Measurements from ENCODE around the gene GMNC.

The GMNC gene

GRCh38 chr3:190853464-190853863, 9.0 kb downstream of the GMNC start:
- no peak overlapping the region for H3K4me3 ChIP-seq (ENCODE audit: low read length)
- peak; percentile 61 for DNase-seq (ENCODE audit: low read depth)
- TF ChIP-seq CTCF (IDR thresholded peaks at IDR 0.05; ENCODE audit: insufficient read depth, low read depth, low read length, missing control alignments), result no peak

GRCh38 chr3:190849607-190850006, 12.9 kb downstream of the GMNC start:
- DNase-seq (ENCODE audit: low read depth), result peak; percentile 17
- no peak for TF ChIP-seq CTCF (IDR thresholded peaks at IDR 0.05; ENCODE audit: insufficient read depth, low read depth, low read length, missing control alignments)
- no peak overlapping the region for H3K4me3 ChIP-seq (ENCODE audit: low read length)

GRCh38 chr3:190848870-190849269, 13.6 kb downstream of the GMNC start:
- H3K4me3 ChIP-seq (ENCODE audit: low read length), result no peak overlapping the region
- peak; percentile 47 for DNase-seq (ENCODE audit: low read depth)
- TF ChIP-seq CTCF (IDR thresholded peaks at IDR 0.05; ENCODE audit: insufficient read depth, low read depth, low read length, missing control alignments), result no peak

DNA sequence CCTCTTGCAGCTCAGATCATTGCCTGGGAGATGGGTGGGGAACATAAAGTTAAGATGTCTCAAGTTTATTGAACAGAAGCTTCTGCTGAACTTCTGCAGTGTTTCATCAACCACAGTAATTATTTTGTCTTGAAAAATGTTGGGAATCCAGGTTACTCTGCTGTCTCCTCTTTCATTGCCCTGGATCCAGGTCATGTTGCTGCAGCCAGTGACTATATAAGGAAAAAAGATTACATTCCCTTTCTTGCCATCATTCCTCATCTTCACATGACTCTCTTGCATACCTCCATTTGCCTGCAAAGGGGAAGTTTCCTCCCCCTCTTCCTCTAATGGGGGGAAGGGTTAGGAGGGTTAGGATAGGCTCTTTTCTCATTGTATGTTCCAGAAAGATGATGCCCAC, 15.1 kb downstream of the GMNC start:
- DNase-seq (ENCODE audit: low read depth), result no peak
- no peak for TF ChIP-seq CTCF (IDR thresholded peaks at IDR 0.05; ENCODE audit: insufficient read depth, low read depth, low read length, missing control alignments)
- no peak overlapping the region for H3K4me3 ChIP-seq (ENCODE audit: low read length)

- TF ChIP-seq CTCF (IDR thresholded peaks at IDR 0.05; ENCODE audit: insufficient read depth, low read depth, low read length, missing control alignments), result no peak
- DNase-seq (ENCODE audit: low read depth), result peak; percentile 39
- H3K4me3 ChIP-seq (ENCODE audit: low read length), result no peak overlapping the region
These were observed 22.3 kb downstream of the GMNC start for GRCh38 chr3:190840146-190840545.

- H3K4me3 ChIP-seq (ENCODE audit: low read length), result no peak overlapping the region
- DNase-seq (ENCODE audit: low read depth), result no peak
- TF ChIP-seq CTCF (IDR thresholded peaks at IDR 0.05; ENCODE audit: insufficient read depth, low read depth, low read length, missing control alignments), result no peak
These were observed 31.3 kb downstream of the GMNC start for GRCh38 chr3:190831225-190831624.

DNA sequence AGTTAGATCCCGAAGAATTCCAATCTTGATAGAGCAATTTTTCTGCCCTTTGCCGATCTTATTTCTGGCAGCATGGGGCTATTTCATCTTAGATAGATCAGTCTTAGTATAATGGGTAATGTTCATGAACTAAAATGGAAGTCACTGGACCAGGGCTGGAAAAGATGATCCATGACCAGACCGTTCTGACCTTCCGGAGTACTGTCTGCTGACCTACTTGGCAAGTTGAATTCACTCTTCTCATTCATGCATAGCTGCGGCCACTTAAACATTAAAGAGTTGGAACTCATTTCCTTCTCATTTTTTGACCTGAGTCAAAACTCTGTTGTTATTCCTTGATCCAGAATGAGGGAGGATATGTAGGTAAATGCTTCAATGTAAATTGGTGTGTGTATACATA, 32.5 kb downstream of the GMNC start:
- TF ChIP-seq CTCF (IDR thresholded peaks at IDR 0.05; ENCODE audit: insufficient read depth, low read depth, low read length, missing control alignments), result no peak
- H3K4me3 ChIP-seq (ENCODE audit: low read length), result no peak overlapping the region

More for the DNA sequence above, 32.5 kb downstream of the GMNC start:
- DNase-seq (ENCODE audit: low read depth), result no peak
